A549 (cell line): ENCODE data around the gene PICK1. TPM values are rescaled to one million over a fixed set of nuclear protein-coding genes. Genes with fewer than 3 reads are reported as not detected.
"Not testable (repeated sequence)": the region's sequence is repeated elsewhere in the genome, so short reads cannot be mapped to it uniquely, and the experiment has no call there.

Experiments
- ATAC-seq, 2 experiments: fragments of 200-7000 bp in 1 of 2; fragments of >200 bp in 1 of 2; cut with Nextera tagmentation in 1 of 2; cut with Tn5 transposase in 1 of 2; 3 replicates each; pipeline versions ENCODE4 v1.8.0 to v1.9.1; 2018 to 2020; ENCODE audit warnings: mild to moderate bottlenecking in 1 of 2, moderate library complexity in 1 of 2
- CTCF ChIA-PET: fragments of 300-600 bp; sonication (Branson Sonifier 250); formaldehyde crosslinking; extraction: SDS; loops from one replicate; lab custom pipeline; 2021; ENCODE audit warnings: antibody characterized with exemption, inconsistent platforms; lab: Yijun Ruan, JAX
- POLR2A ChIA-PET: fragments of 350-600 bp; formaldehyde crosslinking; extraction: SDS; loops from one replicate; lab custom pipeline; 2021; ENCODE audit warnings: antibody characterized with exemption, inconsistent platforms; lab: Yijun Ruan, JAX
- DNase-seq, 2 experiments: peaks; one replicate each; pipeline versions ENCODE4 v3.0.0 to v3.0.0-alpha.2; 2011 to 2016; ENCODE audit warnings: low read depth in 1 of 2, low spot score in 1 of 2
- FAIRE-seq: peaks from 2 replicates; lab custom pipeline; 2011; peaks lifted over from hg19 to GRCh38; lab: Jason Lieb, UNC
- H3K27ac ChIP-seq, 2 experiments: fragments of >200 bp; sonication (Bioruptor Twin); formaldehyde crosslinking; 3 replicates each; pipeline ENCODE4 v1.5.1; 2016 to 2017
- H3K4me1 ChIP-seq: fragments of >200 bp; sonication (Bioruptor Twin); formaldehyde crosslinking; 3 replicates; pipeline ENCODE4 v1.6.1; 2016
- H3K4me2 ChIP-seq: fragments of >200 bp; sonication (Bioruptor Twin); formaldehyde crosslinking; 3 replicates; pipeline ENCODE4 v1.6.1; 2016
- H3K4me3 ChIP-seq: fragments of >200 bp; sonication (Bioruptor Twin); formaldehyde crosslinking; 3 replicates; pipeline ENCODE4 v1.5.1; 2016
- H3K9me3 ChIP-seq: fragments of >200 bp; sonication (Bioruptor Twin); formaldehyde crosslinking; 3 replicates; pipeline ENCODE4 v1.6.1; 2016
- BHLHE40 ChIP-seq: IDR thresholded peaks from 2 replicates; pipeline ENCODE4 v1.6.1; 2012; ENCODE audit warnings: low read depth, low read length, inconsistent platforms
- CBX8 ChIP-seq: fragments of 200-600 bp; sonication (generic); IDR thresholded peaks from 2 replicates; pipeline ENCODE4 v1.6.1; 2016
- CEBPB ChIP-seq, 2 experiments: fragments of >200 bp in 1 of 2; sonication (Bioruptor Twin) in 1 of 2; formaldehyde crosslinking in 1 of 2; IDR thresholded peaks; 2 replicates each; pipeline ENCODE4 v1.6.1; 2012 to 2016
- CHD2 ChIP-seq: fragments of 150-350 bp; IDR thresholded peaks from 2 replicates; pipeline ENCODE4 v1.6.1; 2014; ENCODE audit warnings: low read length; ENCODE audit not compliant: partially characterized antibody
- CHD4 ChIP-seq: fragments of 200-600 bp; sonication (generic); IDR thresholded peaks from 2 replicates; pipeline ENCODE4 v1.6.1; 2016; ENCODE audit warnings: antibody characterized with exemption, mild to moderate bottlenecking, borderline replicate concordance
- EHF ChIP-seq: fragments of 250-450 bp; sonication (Bioruptor Pico); IDR thresholded peaks from 2 replicates; pipeline ENCODE4 v1.5.0; 2020; ENCODE audit warnings: mild to moderate bottlenecking
- EHMT2 ChIP-seq: fragments of 200-600 bp; sonication (generic); IDR thresholded peaks from 2 replicates; pipeline ENCODE4 v1.6.1; 2016; ENCODE audit warnings: antibody characterized with exemption, low read depth, mild to moderate bottlenecking, moderate library complexity
- FOXS1 ChIP-seq: fragments of 250-450 bp; sonication (Bioruptor Pico); IDR thresholded peaks from 2 replicates; pipeline ENCODE4 v1.5.0; 2020; ENCODE audit warnings: mild to moderate bottlenecking, moderate library complexity
- GATA3 ChIP-seq: IDR thresholded peaks from 2 replicates; pipeline ENCODE4 v1.6.1; 2012; ENCODE audit warnings: borderline replicate concordance
- HDAC2 ChIP-seq: fragments of 200-600 bp; sonication (generic); IDR thresholded peaks from 2 replicates; pipeline ENCODE4 v1.6.1; 2016
- HOXB13 ChIP-seq: fragments of 250-450 bp; sonication (Bioruptor Pico); IDR thresholded peaks from 2 replicates; pipeline ENCODE4 v1.5.0; 2020; ENCODE audit warnings: low read depth, mild to moderate bottlenecking, moderate library complexity
- HOXB5 ChIP-seq: fragments of 250-450 bp; sonication (Bioruptor Pico); IDR thresholded peaks from 2 replicates; pipeline ENCODE4 v1.5.0; 2020; ENCODE audit warnings: mild to moderate bottlenecking, moderate library complexity
- KDM1A ChIP-seq: fragments of 200-600 bp; sonication (generic); IDR thresholded peaks from 2 replicates; pipeline ENCODE4 v1.6.1; 2016; ENCODE audit warnings: low read depth, mild to moderate bottlenecking
- KDM5A ChIP-seq: fragments of 200-600 bp; sonication (generic); IDR thresholded peaks from 2 replicates; pipeline ENCODE4 v1.6.1; 2016; ENCODE audit warnings: antibody characterized with exemption, mild to moderate bottlenecking
- MAZ ChIP-seq: fragments of 150-350 bp; IDR thresholded peaks from 2 replicates; pipeline ENCODE4 v1.6.1; 2014; ENCODE audit warnings: antibody characterized with exemption, low read depth, low read length, borderline replicate concordance
- MYC ChIP-seq: IDR thresholded peaks from 2 replicates; pipeline ENCODE4 v1.6.1; 2012; ENCODE audit warnings: mild to moderate bottlenecking, inconsistent platforms, low read length, improper control_type of control experiment, borderline replicate concordance
- NR3C1 ChIP-seq: fragments of >200 bp; sonication (Bioruptor Twin); formaldehyde crosslinking; IDR thresholded peaks from 3 replicates; pipeline ENCODE4 v1.6.1; 2017
- POLR2A ChIP-seq: IDR thresholded peaks from 2 replicates; pipeline ENCODE4 v1.6.1; 2012; ENCODE audit warnings: mild to moderate bottlenecking, low read length
- POLR2AphosphoS2 ChIP-seq: conservative IDR thresholded peaks from 2 replicates; pipeline ENCODE4 v1.6.1; 2012; ENCODE audit warnings: low read length, improper control_type of control experiment, inconsistent platforms
- RARB ChIP-seq: fragments of 250-450 bp; sonication (Bioruptor Pico); IDR thresholded peaks from 2 replicates; pipeline ENCODE4 v1.8.0; 2021; ENCODE audit warnings: mild to moderate bottlenecking, moderate library complexity
- RCOR1 ChIP-seq: fragments of 150-350 bp; IDR thresholded peaks from 2 replicates; pipeline ENCODE4 v1.6.1; 2014; ENCODE audit warnings: antibody characterized with exemption, low read length, low read depth
- SMC3 ChIP-seq: fragments of >200 bp; sonication (Bioruptor Twin); formaldehyde crosslinking; IDR thresholded peaks from 3 replicates; pipeline ENCODE4 v1.6.1; 2018; ENCODE audit warnings: inconsistent platforms
- ZC3H11A ChIP-seq: fragments of 450-650 bp; IDR thresholded peaks from 2 replicates; pipeline ENCODE4 v1.6.1; 2014; ENCODE audit warnings: antibody characterized with exemption, mild to moderate bottlenecking
- ZFP36 ChIP-seq: fragments of 450-650 bp; IDR thresholded peaks from 2 replicates; pipeline ENCODE4 v1.6.1; 2014; ENCODE audit warnings: borderline replicate concordance; ENCODE audit not compliant: partially characterized antibody
- WGBS: methylation state at CpG from one replicate; pipeline ENCODE4 v1.1.6; 2017; ENCODE audit errors: missing lambda C conversion rate; 5-methylcytosine and 5-hydroxymethylcytosine counted together
- polyA plus RNA-seq, 4 experiments: library from polyadenylated mRNA; depleted of rRNA in 3 of 4; stranded (reverse); fragments of >200 nt; fragmentation: RNase III in 1 of 4; extraction: RNeasy Plus Mini Kit Qiagen cat#74134 plus additional on column Dnase treatment in 1 of 4; gene quantifications; 2 replicates in 3 of 4; 3 replicates in 1 of 4; pipeline ENCODE4 v1.2.3, GENCODE V29; 2011 to 2017
- TF ChIP-seq, protein P1 (sequence below): fragments of 250-450 bp; sonication (Bioruptor Pico); IDR thresholded peaks from 2 replicates; pipeline ENCODE4 v1.5.0; 2020; ENCODE audit warnings: low read depth, mild to moderate bottlenecking, moderate library complexity

PICK1 gene
- polyA plus RNA-seq, 2 of the 4 experiments (the other 2 are of a cell fraction) = 15.6 to 17.8 TPM

DNA sequence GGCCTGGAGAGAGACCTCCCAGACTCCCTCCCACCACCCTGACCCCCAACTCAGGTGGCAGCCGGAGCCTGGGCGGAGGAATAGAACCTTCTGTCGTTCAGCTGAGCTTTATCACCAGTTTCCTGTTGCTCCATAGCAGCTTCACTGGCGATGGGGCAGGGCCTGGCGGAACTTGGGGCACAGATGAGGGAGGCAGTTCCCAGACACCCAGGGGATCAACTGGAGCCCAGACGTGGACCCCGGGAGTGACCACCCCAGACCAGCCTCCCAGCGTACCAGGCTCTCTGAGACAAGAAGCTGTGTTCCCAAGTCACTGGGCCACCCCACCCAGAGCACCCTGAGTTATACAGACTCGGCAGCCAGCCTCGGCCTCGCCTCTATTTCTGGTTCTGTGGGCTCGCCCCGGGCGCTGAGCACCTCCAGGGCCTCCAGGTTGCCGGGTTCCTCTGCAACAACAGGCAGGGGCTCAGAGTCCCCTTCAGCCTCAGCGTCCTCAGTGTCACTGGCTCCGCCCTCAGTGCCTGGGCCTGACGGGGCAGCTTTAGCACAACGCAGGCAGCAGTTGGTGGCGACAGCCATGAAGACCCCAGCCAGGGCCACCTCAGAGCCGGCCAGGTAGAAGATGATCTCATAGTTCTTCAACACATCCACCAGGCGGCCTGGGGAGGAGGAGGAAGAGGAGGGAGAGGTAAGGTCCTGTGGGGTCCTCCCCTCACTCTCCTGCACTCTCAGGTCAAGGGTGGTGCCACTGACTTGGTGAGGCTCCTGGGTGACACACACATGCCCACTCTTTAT, 21.0 kb downstream of the PICK1 start:
- H3K4me1 ChIP-seq = no peaks in the 10 kb centered on the region
- no peaks in the 10 kb centered on the region for H3K9me3 ChIP-seq
- ATAC-seq (no peak), DNase-seq (no peak), FAIRE-seq (no peak)
- CTCF ChIA-PET = no interaction called here
- no peak overlapping the region for H3K4me2 ChIP-seq
- no peak overlapping the region for H3K27ac ChIP-seq
- POLR2A ChIA-PET = no interaction called here
- no peak for TF ChIP-seq MYC
- no peak for TF ChIP-seq FOXS1
- no peak for TF ChIP-seq CHD2
- TF ChIP-seq POLR2AphosphoS2 = no peak
- H3K4me3 ChIP-seq = no peak overlapping the region
- 80% methylated on average over 8 of the region's 22 CpGs for WGBS

- ATAC-seq, H3K4me3 ChIP-seq, FAIRE-seq, H3K9me3 ChIP-seq, POLR2A ChIA-PET, DNase-seq, H3K4me1 ChIP-seq, H3K4me2 ChIP-seq, H3K27ac ChIP-seq: not testable (repeated sequence)
- 86% methylated on average over 2 of the region's 2 CpGs for WGBS
- CTCF ChIA-PET = interaction anchor here (0.6 to 1.4 kb wide), 3 partner anchors 10 to 25 kb away, joined by 3 to 4 read pairs (median 3); no protein-coding TSS in a partner anchor
These were observed 22.0 kb downstream of the PICK1 start for GRCh38 chr22:38079208-38079607.

- POLR2A ChIA-PET = no interaction called here
- TF ChIP-seq EHMT2 (no peak), HOXB5 (CRISPR knock-in tag) (no peak), RARB (CRISPR knock-in tag) (no peak), POLR2A (no peak), NR3C1 (no peak), CBX8 (no peak), GATA3 (no peak), FOXS1 (no peak), HDAC2 (no peak), BHLHE40 (no peak), SMC3 (no peak), CEBPB (IDR thresholded peaks at IDR 0.05) (no peak), CHD4 (no peak), EHF (CRISPR knock-in tag) (no peak), ZFP36 (no peak), RCOR1 (no peak), MAZ (no peak)
- TF ChIP-seq, protein P1, sequence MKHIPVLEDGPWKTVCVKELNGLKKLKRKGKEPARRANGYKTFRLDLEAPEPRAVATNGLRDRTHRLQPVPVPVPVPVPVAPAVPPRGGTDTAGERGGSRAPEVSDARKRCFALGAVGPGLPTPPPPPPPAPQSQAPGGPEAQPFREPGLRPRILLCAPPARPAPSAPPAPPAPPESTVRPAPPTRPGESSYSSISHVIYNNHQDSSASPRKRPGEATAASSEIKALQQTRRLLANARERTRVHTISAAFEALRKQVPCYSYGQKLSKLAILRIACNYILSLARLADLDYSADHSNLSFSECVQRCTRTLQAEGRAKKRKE (CRISPR knock-in tag) = no peak
- TF ChIP-seq, all 56 proteins: peak for 0
- Histone ChIP-seq H3K4me1 (no peaks in the 10 kb centered on the region), H3K9me3 (no peaks in the 10 kb centered on the region), H3K27ac (no peak overlapping the region), H3K4me2 (no peak overlapping the region), H3K4me3 (no peak overlapping the region)
- FAIRE-seq (no peak), DNase-seq (no peak), ATAC-seq (no peak)
- CTCF ChIA-PET = interaction anchor here (1.3 to 1.4 kb wide), 2 partner anchors 10 to 14 kb away, joined by 3 read pairs; no protein-coding TSS in a partner anchor
- 75% methylated on average over 4 of the region's 7 CpGs for WGBS
These were observed 22.6 kb downstream of the PICK1 start for GRCh38 chr22:38079804-38080203.

- ATAC-seq = no peak
- POLR2A ChIA-PET = no interaction called here
- DNase-seq = no peak
- H3K4me1 ChIP-seq = no peaks in the 10 kb centered on the region
- H3K27ac ChIP-seq = no peak overlapping the region
- no peak for TF ChIP-seq HOXB5 (CRISPR knock-in tag)
- no peak for TF ChIP-seq HDAC2
- TF ChIP-seq HOXB13 (CRISPR knock-in tag) = no peak
- no peak for TF ChIP-seq KDM1A
- TF ChIP-seq, protein P1 (CRISPR knock-in tag) = no peak
- TF ChIP-seq ZC3H11A = no peak
- TF ChIP-seq KDM5A = no peak
- no peak for FAIRE-seq
- 97% methylated on average over 6 of the region's 11 CpGs for WGBS
- H3K9me3 ChIP-seq = no peaks in the 10 kb centered on the region
- H3K4me3 ChIP-seq = no peak overlapping the region
- no peak overlapping the region for H3K4me2 ChIP-seq
- CTCF ChIA-PET = no interaction called here
These were observed 23.3 kb downstream of the PICK1 start for GRCh38 chr22:38080474-38080849.
